ENCODE data around the gene TUFM. TPM values are rescaled to one million over a fixed set of nuclear protein-coding genes. Genes with fewer than 3 reads are reported as not detected.

Gene TUFM
- total and polyA plus RNA-seq, 2 of the 8 experiments (the other 6 are each of a cell fraction or from before 2014, with no cell fraction given) = 216 to 249 TPM

DNA sequence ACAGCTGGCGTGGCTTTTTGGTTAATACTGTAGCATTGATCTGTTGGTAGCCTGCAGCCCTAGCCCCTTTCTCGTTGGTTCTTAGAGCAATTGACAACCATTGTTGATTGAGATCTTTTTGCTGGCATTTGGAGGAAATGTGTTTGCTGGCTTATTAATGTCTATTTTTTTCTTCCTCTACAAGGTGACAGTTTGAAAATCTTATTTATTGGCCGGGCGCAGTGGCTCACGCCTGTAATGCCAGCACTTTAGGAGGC, 21.5 kb downstream of the TUFM start (continued):
- TF ChIP-seq, protein P1, sequence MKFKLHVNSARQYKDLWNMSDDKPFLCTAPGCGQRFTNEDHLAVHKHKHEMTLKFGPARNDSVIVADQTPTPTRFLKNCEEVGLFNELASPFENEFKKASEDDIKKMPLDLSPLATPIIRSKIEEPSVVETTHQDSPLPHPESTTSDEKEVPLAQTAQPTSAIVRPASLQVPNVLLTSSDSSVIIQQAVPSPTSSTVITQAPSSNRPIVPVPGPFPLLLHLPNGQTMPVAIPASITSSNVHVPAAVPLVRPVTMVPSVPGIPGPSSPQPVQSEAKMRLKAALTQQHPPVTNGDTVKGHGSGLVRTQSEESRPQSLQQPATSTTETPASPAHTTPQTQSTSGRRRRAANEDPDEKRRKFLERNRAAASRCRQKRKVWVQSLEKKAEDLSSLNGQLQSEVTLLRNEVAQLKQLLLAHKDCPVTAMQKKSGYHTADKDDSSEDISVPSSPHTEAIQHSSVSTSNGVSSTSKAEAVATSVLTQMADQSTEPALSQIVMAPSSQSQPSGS (IDR thresholded peaks at IDR 0.05; ENCODE audit: low read length) = no peak
- TF ChIP-seq CBX8 (IDR thresholded peaks at IDR 0.05; ENCODE audit: borderline replicate concordance, low read depth, low read length) = no peak
- no peak for TF ChIP-seq KDM4A (IDR thresholded peaks at IDR 0.05; ENCODE audit: low read depth, low read length, severe bottlenecking)
- no peak for TF ChIP-seq NANOG (IDR thresholded peaks at IDR 0.05; ENCODE audit: insufficient read depth, low read depth, low read length, poor library complexity, severe bottlenecking)
- no peak for TF ChIP-seq CHD1 (IDR thresholded peaks at IDR 0.05; ENCODE audit: low read depth, low read length)

Data from H1 (cell line).